Hepatocyte (in vitro differentiated cells): ENCODE results near the gene ASPHD2. TPM values are rescaled to one million over a fixed set of nuclear protein-coding genes. Genes with fewer than 3 reads are reported as not detected.
"Not testable (repeated sequence)": the region's sequence is repeated elsewhere in the genome, so short reads cannot be mapped to it uniquely, and the experiment has no call there.

Experiments used
- DNase-seq: peaks from one replicate; pipeline ENCODE4 v3.0.0-alpha.2; 2016; ENCODE audit warnings: low spot score
- H2AFZ ChIP-seq: fragments of 200-600 bp; sonication (generic); 2 replicates; pipeline ENCODE4 v1.6.0; 2016; ENCODE audit warnings: antibody characterized with exemption, mild to moderate bottlenecking
- H3K27ac ChIP-seq: fragments of 200-600 bp; sonication (generic); 2 replicates; pipeline ENCODE4 v1.5.1; 2016; ENCODE audit warnings: mild to moderate bottlenecking
- H3K27me3 ChIP-seq: fragments of 200-600 bp; sonication (generic); 2 replicates; pipeline ENCODE4 v1.6.1; 2016
- H3K36me3 ChIP-seq: fragments of 200-600 bp; sonication (generic); replicated peaks from 2 replicates; pipeline ENCODE4 v1.5.1; 2016; ENCODE audit warnings: low read depth; ENCODE audit not compliant: insufficient read depth
- H3K4me1 ChIP-seq: fragments of 200-600 bp; sonication (generic); 2 replicates; pipeline ENCODE4 v1.5.1; 2016; ENCODE audit warnings: mild to moderate bottlenecking, moderate library complexity; ENCODE audit not compliant: insufficient read depth
- H3K4me2 ChIP-seq: fragments of 200-600 bp; sonication (generic); 2 replicates; pipeline ENCODE4 v1.6.0; 2016
- H3K4me3 ChIP-seq: fragments of 200-600 bp; sonication (generic); 2 replicates; pipeline ENCODE4 v1.5.1; 2016; ENCODE audit warnings: mild to moderate bottlenecking
- H3K79me2 ChIP-seq: fragments of 200-600 bp; sonication (generic); 2 replicates; pipeline ENCODE4 v1.6.0; 2017; ENCODE audit warnings: mild to moderate bottlenecking
- H3K9me2 ChIP-seq: fragments of 200-600 bp; sonication (generic); replicated peaks from 2 replicates; pipeline ENCODE4 v1.6.0; 2017; ENCODE audit warnings: mild to moderate bottlenecking; ENCODE audit not compliant: insufficient read depth
- H3K9me3 ChIP-seq: fragments of 200-600 bp; sonication (generic); 2 replicates; pipeline ENCODE4 v1.5.1; 2016; ENCODE audit warnings: low read depth, mild to moderate bottlenecking
- H4K20me1 ChIP-seq: fragments of 200-600 bp; sonication (generic); 2 replicates; pipeline ENCODE4 v1.6.0; 2016; ENCODE audit warnings: mild to moderate bottlenecking; ENCODE audit not compliant: insufficient read depth, poor library complexity, severe bottlenecking
- CTCF ChIP-seq: fragments of 200-600 bp; sonication (generic); IDR thresholded peaks from 2 replicates; pipeline ENCODE4 v1.5.1; 2016; ENCODE audit warnings: antibody characterized with exemption, mild to moderate bottlenecking; ENCODE audit not compliant: poor library complexity
- EZH2 ChIP-seq: fragments of 200-600 bp; sonication (generic); IDR thresholded peaks from 2 replicates; pipeline ENCODE4 v1.6.1; 2016; ENCODE audit warnings: antibody characterized with exemption, mild to moderate bottlenecking, borderline replicate concordance
- EZH2phosphoT487 ChIP-seq: fragments of 200-600 bp; sonication (generic); IDR thresholded peaks from one replicate; pipeline ENCODE4 v1.6.1; 2018; ENCODE audit warnings: antibody characterized with exemption, mild to moderate bottlenecking, low read depth, moderate library complexity; ENCODE audit not compliant: unreplicated experiment, severe bottlenecking
- WGBS: methylation state at CpG from one replicate; pipeline ENCODE4 v1.1.6; 2016; ENCODE audit warnings: low lambda C conversion rate; ENCODE audit errors: missing lambda C conversion rate; 5-methylcytosine and 5-hydroxymethylcytosine counted together
- polyA plus RNA-seq: library from polyadenylated mRNA; unstranded; fragments of >200 nt; fragmentation: Nextera tagmentation; extraction: Ambion mirVana; gene quantifications from 2 replicates; pipeline ENCODE4 v1.2.1, GENCODE V29; 2016
- total RNA-seq: library from RNA; depleted of rRNA; stranded (reverse); fragments of >200 nt; gene quantifications from 2 replicates; pipeline ENCODE4 v1.2.3, GENCODE V29; 2014

ASPHD2 gene
- total and polyA plus RNA-seq, 2 experiments from 2014 or later: 1.2 to 2.6 TPM

- WGBS: 92% methylated on average over 4 of the region's 4 CpGs
- H3K27ac ChIP-seq: no peak overlapping the region
- no peaks in the 10 kb centered on the region for H3K9me2 ChIP-seq
- no peak for DNase-seq
- no peak overlapping the region for H3K4me3 ChIP-seq
- H3K4me1 ChIP-seq: no peaks in the 10 kb centered on the region
- H3K9me3 ChIP-seq: no peaks in the 10 kb centered on the region
- TF ChIP-seq CTCF (no peak), EZH2phosphoT487 (no peak), EZH2 (no peak)
- no peak overlapping the region for H3K4me2 ChIP-seq
- no peaks in the 10 kb centered on the region for H4K20me1 ChIP-seq
- no peaks in the 10 kb centered on the region for H3K79me2 ChIP-seq
- no peaks in the 10 kb centered on the region for H3K36me3 ChIP-seq
- peaks cover 4% of the 10 kb centered on the region for H3K27me3 ChIP-seq
- H2AFZ ChIP-seq: no peak overlapping the region
These were observed 22.9 kb upstream of the ASPHD2 start for GRCh38 chr22:26406118-26406517.

DNA sequence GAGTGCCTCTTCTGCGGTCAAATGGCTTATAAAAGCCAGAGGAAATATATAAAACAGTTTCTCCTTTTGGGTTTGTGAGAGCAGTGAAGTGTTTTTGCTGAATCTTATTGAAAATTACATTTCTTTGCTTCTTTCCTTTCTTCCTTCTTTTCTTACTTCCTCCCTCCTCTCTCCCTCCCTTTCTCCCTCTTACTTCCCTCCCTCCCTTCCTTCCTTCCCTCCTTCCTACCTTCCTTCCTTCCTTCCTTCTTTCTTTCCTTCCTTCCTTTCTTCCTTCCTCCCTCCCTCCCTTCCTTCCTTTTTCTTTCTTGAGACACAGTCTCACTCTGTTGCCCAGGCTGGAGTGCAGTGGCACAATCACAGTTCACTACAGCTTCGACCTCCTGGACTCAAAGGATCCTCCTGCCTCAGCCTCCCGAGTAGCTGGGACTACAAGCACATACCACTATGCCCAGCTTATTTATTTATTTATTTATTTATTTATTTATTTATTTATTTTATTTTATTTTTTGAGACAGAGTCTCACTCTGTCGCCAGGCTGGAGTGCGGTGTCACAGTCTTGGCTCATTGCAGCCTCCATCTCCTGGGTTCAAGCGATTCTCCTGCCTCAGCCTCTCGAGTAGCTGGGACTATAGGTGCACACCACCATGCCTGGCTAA is 20.4 kb upstream of the ASPHD2 start:
- not testable (repeated sequence) for DNase-seq, H3K27ac ChIP-seq, H3K9me2 ChIP-seq, H3K4me2 ChIP-seq, H3K9me3 ChIP-seq, H2AFZ ChIP-seq, H3K4me3 ChIP-seq, H3K4me1 ChIP-seq, H3K36me3 ChIP-seq, H4K20me1 ChIP-seq, H3K79me2 ChIP-seq
- 94% methylated on average over 7 of the region's 7 CpGs for WGBS
- H3K27me3 ChIP-seq: peaks cover 18% of the 10 kb centered on the region

DNA sequence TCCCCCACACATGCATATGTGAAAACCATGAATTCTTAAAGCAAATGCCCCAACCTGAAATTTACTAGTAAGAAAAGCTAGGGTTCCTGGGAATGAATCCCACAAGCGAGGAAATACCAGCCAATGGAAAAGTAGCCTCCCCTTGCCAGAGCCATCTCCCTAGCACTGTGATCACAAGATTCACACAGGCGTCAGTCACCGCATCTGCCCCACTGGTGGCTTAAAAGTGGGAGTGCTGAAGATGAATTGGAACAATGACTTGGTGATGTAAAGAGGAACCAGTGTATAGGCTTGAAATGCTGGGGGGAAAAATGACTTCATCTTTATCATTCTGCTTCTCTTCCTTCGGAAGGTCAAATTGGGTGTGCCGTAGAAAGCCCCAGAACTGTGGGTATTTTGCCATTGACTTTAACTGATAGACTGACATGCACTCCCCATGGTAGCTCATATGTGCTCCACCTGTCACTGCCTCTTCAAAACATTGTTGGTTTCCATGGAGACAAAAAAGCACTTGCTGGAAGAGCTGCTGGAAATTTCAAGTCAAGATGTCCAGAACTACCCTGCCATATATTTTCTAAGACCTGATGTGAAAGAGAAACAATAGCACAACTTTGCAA is 19.2 kb upstream of the ASPHD2 start:
- no peak for DNase-seq
- Histone ChIP-seq H3K9me3 (no peaks in the 10 kb centered on the region), H3K4me1 (no peaks in the 10 kb centered on the region), H3K27me3 (peaks cover 17% of the 10 kb centered on the region), H2AFZ (no peak overlapping the region), H3K9me2 (no peaks in the 10 kb centered on the region), H3K36me3 (no peaks in the 10 kb centered on the region), H3K79me2 (no peaks in the 10 kb centered on the region), H3K27ac (no peak overlapping the region), H3K4me3 (no peak overlapping the region), H3K4me2 (no peak overlapping the region), H4K20me1 (no peaks in the 10 kb centered on the region)
- TF ChIP-seq EZH2phosphoT487 (no peak), EZH2 (no peak), CTCF (no peak)
- WGBS: 82% methylated on average over 5 of the region's 5 CpGs

DNA sequence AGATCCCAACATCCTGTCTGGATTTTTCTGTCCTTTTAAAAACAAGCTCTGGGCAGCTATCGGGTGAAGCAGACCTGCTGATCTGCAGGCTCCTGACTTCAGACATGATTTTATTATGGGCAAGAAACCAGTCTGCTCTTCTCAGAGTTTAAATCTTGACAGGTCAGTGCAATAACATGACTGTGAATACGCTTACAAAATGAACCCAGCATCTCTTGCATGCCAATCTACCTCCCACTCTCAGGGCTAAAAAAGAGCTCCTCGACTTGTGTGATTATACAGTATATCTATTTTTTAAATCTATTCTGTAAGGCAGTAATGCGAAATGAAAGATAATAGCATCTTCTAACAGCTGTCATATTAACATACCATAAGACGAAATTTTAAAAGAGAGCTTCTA is 18.7 kb upstream of the ASPHD2 start:
- H3K9me3 ChIP-seq: no peaks in the 10 kb centered on the region
- no peaks in the 10 kb centered on the region for H4K20me1 ChIP-seq
- DNase-seq: no peak
- H3K4me2 ChIP-seq: no peak overlapping the region
- no peaks in the 10 kb centered on the region for H3K79me2 ChIP-seq
- H3K4me1 ChIP-seq: no peaks in the 10 kb centered on the region
- no peaks in the 10 kb centered on the region for H3K9me2 ChIP-seq
- no peaks in the 10 kb centered on the region for H3K36me3 ChIP-seq
- no peak overlapping the region for H3K27ac ChIP-seq
- no peak overlapping the region for H2AFZ ChIP-seq
- peaks cover 14% of the 10 kb centered on the region for H3K27me3 ChIP-seq
- TF ChIP-seq EZH2phosphoT487 (no peak), CTCF (no peak), EZH2 (no peak)
- no peak overlapping the region for H3K4me3 ChIP-seq
- 81% methylated on average over 5 of the region's 5 CpGs for WGBS
